Muscle layer of duodenum (tissue), 2 donors: ENCODE measurements around the gene CLIP1.
A peak's percentile ranks its signal among the peaks of the same experiment; 100 is the strongest.
"Not testable (repeated sequence)": the region's sequence is repeated elsewhere in the genome, so short reads cannot be mapped to it uniquely, and the experiment has no call there.

Experiments
- H3K27ac ChIP-seq: one replicate; pipeline ENCODE4 v1.7.0; 2013; ENCODE audit warnings: mild to moderate bottlenecking, low read length
- H3K27me3 ChIP-seq: one replicate; pipeline ENCODE4 v1.7.0; 2013; ENCODE audit warnings: low read depth, mild to moderate bottlenecking, control low read depth, low read length
- H3K36me3 ChIP-seq, 2 donors: one replicate each; pipeline ENCODE4 v1.7.0; 2013; ENCODE audit warnings: low read length in 2 of 2, control low read depth in 1 of 2, mild to moderate bottlenecking in 1 of 2; ENCODE audit not compliant: insufficient read depth in 2 of 2, control insufficient read depth in 1 of 2
- H3K4me1 ChIP-seq, 2 donors: one replicate each; pipeline ENCODE4 v1.7.0; 2013; ENCODE audit warnings: low read length in 2 of 2, mild to moderate bottlenecking in 2 of 2, control low read depth in 1 of 2, moderate library complexity in 1 of 2; ENCODE audit not compliant: insufficient read depth in 2 of 2, control insufficient read depth in 1 of 2
- H3K4me3 ChIP-seq, 2 donors: one replicate each; pipeline ENCODE4 v1.7.0; 2013; ENCODE audit warnings: low read length in 2 of 2, low read depth in 1 of 2, mild to moderate bottlenecking in 1 of 2
- H3K9me3 ChIP-seq, 2 donors: one replicate each; pipeline ENCODE4 v1.7.0; 2013; ENCODE audit warnings: low read length in 2 of 2, control low read depth in 1 of 2, mild to moderate bottlenecking in 1 of 2; ENCODE audit not compliant: control insufficient read depth in 1 of 2
- donor health status: healthy.

Gene CLIP1

GRCh38 chr12:122265476-122265875 lies 157.0 kb downstream of the CLIP1 start:
- no peaks in the 10 kb centered on the region for H3K9me3 ChIP-seq
- H3K27ac ChIP-seq: peak overlapping the region; percentile 89
- H3K4me1 ChIP-seq: peaks cover 3 to 18% of the 10 kb centered on the region in 2 donors
- H3K4me3 ChIP-seq: peak overlapping the region; percentile 88 to 94
- H3K36me3 ChIP-seq: peaks cover 20 to 25% of the 10 kb centered on the region in 2 donors
- H3K27me3 ChIP-seq: no peaks in the 10 kb centered on the region

- not testable (repeated sequence) for H3K9me3 ChIP-seq, H3K27me3 ChIP-seq, H3K27ac ChIP-seq, H3K4me3 ChIP-seq
- Histone ChIP-seq H3K36me3 (peaks cover 24 to 63% of the 10 kb centered on the region in 2 donors), H3K4me1 (peaks cover 0 to 14% of the 10 kb centered on the region in 2 donors)
Observed at GRCh38 chr12:122260735-122261134, 161.7 kb downstream of the CLIP1 start.

GRCh38 chr12:122258939-122259338 lies 163.5 kb downstream of the CLIP1 start:
- H3K9me3 ChIP-seq, H3K27ac ChIP-seq, H3K27me3 ChIP-seq, H3K4me1 ChIP-seq, H3K4me3 ChIP-seq: not testable (repeated sequence)
- peaks cover 24 to 63% of the 10 kb centered on the region in 2 donors for H3K36me3 ChIP-seq

GRCh38 chr12:122258462-122258861 lies 164.0 kb downstream of the CLIP1 start:
- not testable (repeated sequence) for H3K4me3 ChIP-seq, H3K27me3 ChIP-seq, H3K27ac ChIP-seq, H3K4me1 ChIP-seq, H3K9me3 ChIP-seq
- H3K36me3 ChIP-seq: peaks cover 20 to 63% of the 10 kb centered on the region in 2 donors

- Histone ChIP-seq H3K4me1 (no peaks in the 10 kb centered on the region), H3K27ac (no peak overlapping the region), H3K27me3 (no peaks in the 10 kb centered on the region), H3K36me3 (peaks cover 19 to 41% of the 10 kb centered on the region in 2 donors), H3K9me3 (no peaks in the 10 kb centered on the region), H3K4me3 (no peak overlapping the region)
Observed at GRCh38 chr12:122250536-122250935, 171.9 kb downstream of the CLIP1 start.

- H3K27ac ChIP-seq: no peak overlapping the region
- H3K4me3 ChIP-seq: no peak overlapping the region
- H3K4me1 ChIP-seq: no peaks in the 10 kb centered on the region
- H3K27me3 ChIP-seq: no peaks in the 10 kb centered on the region
- peaks cover 19 to 41% of the 10 kb centered on the region in 2 donors for H3K36me3 ChIP-seq
- no peaks in the 10 kb centered on the region for H3K9me3 ChIP-seq
Observed at GRCh38 chr12:122250047-122250446, 172.4 kb downstream of the CLIP1 start.

GRCh38 chr12:122245553-122245952 lies 176.9 kb downstream of the CLIP1 start:
- Histone ChIP-seq H3K36me3 (peaks cover 21 to 50% of the 10 kb centered on the region in 2 donors), H3K9me3 (no peaks in the 10 kb centered on the region), H3K27ac (no peak overlapping the region)

GRCh38 chr12:122244565-122245371 lies 177.7 kb downstream of the CLIP1 start:
- Histone ChIP-seq H3K4me3 (no peak overlapping the region), H3K9me3 (no peaks in the 10 kb centered on the region), H3K4me1 (no peaks in the 10 kb centered on the region), H3K27me3 (no peaks in the 10 kb centered on the region), H3K27ac (no peak overlapping the region), H3K36me3 (peaks cover 16 to 42% of the 10 kb centered on the region in 2 donors)

More at GRCh38 chr12:122245553-122245952, 176.9 kb downstream of the CLIP1 start:
- Histone ChIP-seq H3K4me1 (no peaks in the 10 kb centered on the region), H3K27me3 (no peaks in the 10 kb centered on the region), H3K4me3 (no peak overlapping the region)

- Histone ChIP-seq H3K4me1 (no peaks in the 10 kb centered on the region), H3K4me3 (no peak overlapping the region), H3K27ac (no peak overlapping the region), H3K36me3 (peaks cover 11 to 38% of the 10 kb centered on the region in 2 donors), H3K9me3 (no peaks in the 10 kb centered on the region), H3K27me3 (no peaks in the 10 kb centered on the region)
Observed at GRCh38 chr12:122243965-122244364, 178.5 kb downstream of the CLIP1 start.

- no peaks in the 10 kb centered on the region for H3K27me3 ChIP-seq
- no peak overlapping the region for H3K4me3 ChIP-seq
- H3K4me1 ChIP-seq: no peaks in the 10 kb centered on the region
- H3K27ac ChIP-seq: no peak overlapping the region
- H3K36me3 ChIP-seq: peaks cover 26 to 51% of the 10 kb centered on the region in 2 donors
- H3K9me3 ChIP-seq: no peaks in the 10 kb centered on the region
Observed at GRCh38 chr12:122238861-122239260, 183.6 kb downstream of the CLIP1 start.

- Histone ChIP-seq H3K27me3 (no peaks in the 10 kb centered on the region), H3K36me3 (peaks cover 43 to 68% of the 10 kb centered on the region in 2 donors), H3K4me1 (no peaks in the 10 kb centered on the region)
Observed at GRCh38 chr12:122235741-122236140, 186.7 kb downstream of the CLIP1 start.

GRCh38 chr12:122232691-122233090 lies 189.8 kb downstream of the CLIP1 start:
- H3K27me3 ChIP-seq: no peaks in the 10 kb centered on the region
- no peak overlapping the region for H3K4me3 ChIP-seq
- no peaks in the 10 kb centered on the region for H3K4me1 ChIP-seq
- no peak overlapping the region for H3K27ac ChIP-seq
- H3K36me3 ChIP-seq: peaks cover 47 to 65% of the 10 kb centered on the region in 2 donors
- H3K9me3 ChIP-seq: no peaks in the 10 kb centered on the region

More at GRCh38 chr12:122235741-122236140, 186.7 kb downstream of the CLIP1 start:
- no peaks in the 10 kb centered on the region for H3K9me3 ChIP-seq
- no peak overlapping the region for H3K27ac ChIP-seq
- H3K4me3 ChIP-seq: no peak overlapping the region
